Loucy (cell line): ENCODE measurements around the gene ELOVL6.
"Not testable (repeated sequence)": the region's sequence is repeated elsewhere in the genome, so short reads cannot be mapped to it uniquely, and the experiment has no call there.

ENCODE experiments used
- H2AFZ ChIP-seq: fragments of 200-600 bp; sonication (generic); 2 replicates; pipeline ENCODE4 v1.6.0; 2016; ENCODE audit warnings: antibody characterized with exemption, mild to moderate bottlenecking, low read length, moderate library complexity
- H3F3A ChIP-seq: fragments of 200-600 bp; 2 replicates; pipeline ENCODE4 v1.6.0; 2016; ENCODE audit warnings: antibody characterized with exemption, low read depth, mild to moderate bottlenecking
- H3K27me3 ChIP-seq: fragments of 200-600 bp; sonication (generic); 2 replicates; pipeline ENCODE4 v1.6.1; 2014; ENCODE audit warnings: low read length, mild to moderate bottlenecking; ENCODE audit not compliant: insufficient read depth, poor library complexity, severe bottlenecking
- H3K36me3 ChIP-seq: fragments of 200-600 bp; sonication (generic); 2 replicates; pipeline ENCODE4 v1.6.1; 2016; ENCODE audit warnings: low read length; ENCODE audit not compliant: insufficient read depth
- H3K4me1 ChIP-seq: fragments of 200-600 bp; sonication (generic); 2 replicates; pipeline ENCODE4 v1.5.1; 2014; ENCODE audit warnings: low read length, mild to moderate bottlenecking; ENCODE audit not compliant: insufficient read depth, poor library complexity, severe bottlenecking
- H3K4me2 ChIP-seq: fragments of 200-600 bp; sonication (generic); 2 replicates; pipeline ENCODE4 v1.6.0; 2014; ENCODE audit warnings: antibody characterized with exemption, low read length, low read depth, mild to moderate bottlenecking; ENCODE audit not compliant: poor library complexity, severe bottlenecking
- H3K4me3 ChIP-seq: fragments of 200-600 bp; sonication (generic); 2 replicates; pipeline ENCODE4 v1.5.1; 2014; ENCODE audit warnings: low read length, mild to moderate bottlenecking, mixed read lengths; ENCODE audit not compliant: poor library complexity, severe bottlenecking
- H3K79me2 ChIP-seq: fragments of 200-600 bp; sonication (generic); 2 replicates; pipeline ENCODE4 v1.6.1; 2014; ENCODE audit warnings: low read length; ENCODE audit not compliant: insufficient read depth
- H3K9ac ChIP-seq: fragments of 200-600 bp; sonication (generic); 2 replicates; pipeline ENCODE4 v1.6.0; 2014; ENCODE audit warnings: mild to moderate bottlenecking, low read depth, low read length, moderate library complexity; ENCODE audit not compliant: poor library complexity, severe bottlenecking
- H3K9me2 ChIP-seq: fragments of 200-600 bp; sonication (generic); replicated peaks from 2 replicates; pipeline ENCODE4 v1.6.1; 2016; ENCODE audit warnings: low read depth, low read length, mixed read lengths
- H3K9me3 ChIP-seq: fragments of 200-600 bp; sonication (generic); 2 replicates; pipeline ENCODE4 v1.6.1; 2014; ENCODE audit warnings: mild to moderate bottlenecking, antibody characterized with exemption, low read length, low read depth; ENCODE audit not compliant: insufficient read depth
- H4K20me1 ChIP-seq: fragments of 200-600 bp; sonication (generic); 2 replicates; pipeline ENCODE4 v1.6.0; 2014; ENCODE audit warnings: antibody characterized with exemption, low read length, mild to moderate bottlenecking; ENCODE audit not compliant: insufficient read depth, poor library complexity, severe bottlenecking
- CTCF ChIP-seq: fragments of 200-600 bp; sonication (generic); conservative IDR thresholded peaks from 2 replicates; pipeline ENCODE4 v1.5.1; 2014; ENCODE audit warnings: mild to moderate bottlenecking, antibody characterized with exemption, low read length
- EZH2phosphoT487 ChIP-seq: fragments of 200-600 bp; IDR thresholded peaks from 2 replicates; pipeline ENCODE4 v1.6.1; 2018; ENCODE audit warnings: antibody characterized with exemption, mild to moderate bottlenecking, moderate library complexity, borderline replicate concordance

ELOVL6 gene

GRCh38 chr4:110195561-110196205 lies 2.7 kb downstream of the ELOVL6 start:
- Histone ChIP-seq H2AFZ (peak overlapping the region; percentile 67), H3F3A (peaks cover 4% of the 10 kb centered on the region; the same call in 1 of the 2 replicates), H3K4me2 (peak overlapping the region; percentile 74), H3K4me3 (peak overlapping the region; percentile 91), H3K9ac (peak overlapping the region; percentile 99), H3K9me3 (no peaks in the 10 kb centered on the region), H3K9me2 (no peaks in the 10 kb centered on the region), H3K27me3 (peaks cover 5% of the 10 kb centered on the region), H3K79me2 (peaks cover 78% of the 10 kb centered on the region), H3K4me1 (peaks cover 36% of the 10 kb centered on the region), H3K36me3 (no peaks in the 10 kb centered on the region), H4K20me1 (no peaks in the 10 kb centered on the region)
- no peak for TF ChIP-seq EZH2phosphoT487
- no peak for TF ChIP-seq CTCF

GRCh38 chr4:110193822-110194761 lies 4.3 kb downstream of the ELOVL6 start:
- Histone ChIP-seq H3K27me3 (peaks cover 5% of the 10 kb centered on the region), H3K4me3 (peak overlapping the region; percentile 91), H3K9me3 (no peaks in the 10 kb centered on the region), H4K20me1 (no peaks in the 10 kb centered on the region), H3K79me2 (peaks cover 89% of the 10 kb centered on the region), H3K4me2 (peak overlapping the region; percentile 74), H3K9ac (peak overlapping the region; percentile 99), H3F3A (peaks cover 4% of the 10 kb centered on the region; the same call in 1 of the 2 replicates), H3K36me3 (no peaks in the 10 kb centered on the region), H3K9me2 (no peaks in the 10 kb centered on the region), H3K4me1 (peaks cover 34% of the 10 kb centered on the region), H2AFZ (no peak overlapping the region)
- TF ChIP-seq CTCF (no peak), EZH2phosphoT487 (no peak)

- peak overlapping the region; percentile 91 for H3K4me3 ChIP-seq
- H3K9me3 ChIP-seq, H4K20me1 ChIP-seq, H2AFZ ChIP-seq, H3K27me3 ChIP-seq, H3K36me3 ChIP-seq, H3F3A ChIP-seq, H3K9me2 ChIP-seq: not testable (repeated sequence)
- H3K9ac ChIP-seq: peak overlapping the region; percentile 99
- peaks cover 32% of the 10 kb centered on the region for H3K4me1 ChIP-seq
- H3K79me2 ChIP-seq: peaks cover 88% of the 10 kb centered on the region
- peak overlapping the region; percentile 74 for H3K4me2 ChIP-seq
Measured at GRCh38 chr4:110193287-110193686, 5.1 kb downstream of the ELOVL6 start.
